GM06990 (cell line): Measurements from ENCODE around the gene SYMPK.
"Not testable (repeated sequence)": the region's sequence is repeated elsewhere in the genome, so short reads cannot be mapped to it uniquely, and the experiment has no call there.

Source experiments
- DNase-seq: peaks from one replicate; pipeline ENCODE4 v3.0.0-alpha.2; 2011; ENCODE audit not compliant: insufficient read length; ENCODE audit errors: extremely low read depth
- H3K27me3 ChIP-seq: replicated peaks from 2 replicates; pipeline ENCODE4 v1.6.0; 2011; ENCODE audit warnings: low read length; ENCODE audit not compliant: control insufficient read depth, insufficient read depth
- H3K36me3 ChIP-seq: 2 replicates; pipeline ENCODE4 v1.5.1; 2011; ENCODE audit warnings: low read length; ENCODE audit not compliant: control insufficient read depth, insufficient read depth
- H3K4me3 ChIP-seq: replicated peaks from 2 replicates; pipeline ENCODE4 v1.5.1; 2011; ENCODE audit warnings: low read depth, mild to moderate bottlenecking, control low read depth, low read length
- TF ChIP-seq, protein P1 (sequence below): IDR thresholded peaks from 2 replicates; pipeline ENCODE4 v1.5.1; 2011; ENCODE audit warnings: low read length, control low read depth, mild to moderate bottlenecking, inconsistent platforms; ENCODE audit not compliant: insufficient read depth, poor library complexity, severe bottlenecking

Gene SYMPK

DNA sequence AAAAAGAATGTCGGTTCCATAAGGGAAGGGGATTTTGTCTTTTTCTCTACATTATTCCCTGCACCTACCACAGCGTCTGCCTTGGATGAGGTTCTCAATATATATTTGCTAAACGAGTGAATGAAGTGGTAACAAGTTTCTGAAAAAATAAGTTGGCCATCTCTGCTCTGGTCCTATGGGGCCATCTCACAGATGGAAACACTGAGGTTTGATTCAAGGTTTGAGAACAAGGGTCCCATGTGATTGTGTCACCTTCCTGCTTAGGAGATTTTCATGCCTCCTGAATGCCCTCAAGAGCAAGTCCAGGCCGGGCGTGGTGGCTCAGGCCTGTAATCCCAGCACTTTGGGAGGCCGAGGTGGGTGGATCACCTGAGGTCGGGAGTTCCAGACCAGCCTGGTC, 36.3 kb upstream of the SYMPK start:
- no peak for DNase-seq
- TF ChIP-seq, protein P1, sequence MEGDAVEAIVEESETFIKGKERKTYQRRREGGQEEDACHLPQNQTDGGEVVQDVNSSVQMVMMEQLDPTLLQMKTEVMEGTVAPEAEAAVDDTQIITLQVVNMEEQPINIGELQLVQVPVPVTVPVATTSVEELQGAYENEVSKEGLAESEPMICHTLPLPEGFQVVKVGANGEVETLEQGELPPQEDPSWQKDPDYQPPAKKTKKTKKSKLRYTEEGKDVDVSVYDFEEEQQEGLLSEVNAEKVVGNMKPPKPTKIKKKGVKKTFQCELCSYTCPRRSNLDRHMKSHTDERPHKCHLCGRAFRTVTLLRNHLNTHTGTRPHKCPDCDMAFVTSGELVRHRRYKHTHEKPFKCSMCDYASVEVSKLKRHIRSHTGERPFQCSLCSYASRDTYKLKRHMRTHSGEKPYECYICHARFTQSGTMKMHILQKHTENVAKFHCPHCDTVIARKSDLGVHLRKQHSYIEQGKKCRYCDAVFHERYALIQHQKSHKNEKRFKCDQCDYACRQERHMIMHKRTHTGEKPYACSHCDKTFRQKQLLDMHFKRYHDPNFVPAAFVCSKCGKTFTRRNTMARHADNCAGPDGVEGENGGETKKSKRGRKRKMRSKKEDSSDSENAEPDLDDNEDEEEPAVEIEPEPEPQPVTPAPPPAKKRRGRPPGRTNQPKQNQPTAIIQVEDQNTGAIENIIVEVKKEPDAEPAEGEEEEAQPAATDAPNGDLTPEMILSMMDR, result no peak
- Histone ChIP-seq H3K4me3 (no peak overlapping the region), H3K36me3 (peaks cover 2% of the 10 kb centered on the region), H3K27me3 (no peaks in the 10 kb centered on the region)

DNA sequence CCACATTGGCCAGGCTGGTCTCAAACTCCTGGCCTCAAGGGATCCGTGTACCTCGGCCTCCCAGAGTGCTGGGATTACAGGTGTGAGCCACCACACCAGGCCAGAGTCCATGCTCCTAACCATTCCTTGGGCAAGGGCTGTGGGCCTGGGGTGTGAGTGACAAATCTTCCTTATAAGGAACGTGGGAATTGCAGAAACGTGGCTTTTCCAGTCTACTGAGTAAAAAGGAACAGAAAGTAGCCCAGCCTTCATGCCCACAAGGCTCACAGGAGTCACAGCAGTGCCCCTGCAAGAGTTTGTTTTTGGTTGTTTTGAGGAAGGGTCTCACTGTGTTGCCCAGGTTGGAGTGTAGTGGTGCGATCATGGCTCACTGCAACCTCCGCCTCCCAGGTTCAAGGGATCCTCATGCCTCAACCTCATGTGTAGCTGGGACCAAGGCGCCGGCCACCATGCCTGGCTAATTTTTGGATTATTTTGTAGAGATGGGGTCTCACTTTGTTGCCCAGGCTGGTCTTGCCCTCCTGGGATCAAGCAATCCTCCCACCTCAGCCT, 34.4 kb upstream of the SYMPK start:
- H3K4me3 ChIP-seq, result no peak overlapping the region
- no peak for DNase-seq
- TF ChIP-seq, protein P1, result no peak
- no peaks in the 10 kb centered on the region for H3K27me3 ChIP-seq
- peaks cover 2% of the 10 kb centered on the region for H3K36me3 ChIP-seq

DNA sequence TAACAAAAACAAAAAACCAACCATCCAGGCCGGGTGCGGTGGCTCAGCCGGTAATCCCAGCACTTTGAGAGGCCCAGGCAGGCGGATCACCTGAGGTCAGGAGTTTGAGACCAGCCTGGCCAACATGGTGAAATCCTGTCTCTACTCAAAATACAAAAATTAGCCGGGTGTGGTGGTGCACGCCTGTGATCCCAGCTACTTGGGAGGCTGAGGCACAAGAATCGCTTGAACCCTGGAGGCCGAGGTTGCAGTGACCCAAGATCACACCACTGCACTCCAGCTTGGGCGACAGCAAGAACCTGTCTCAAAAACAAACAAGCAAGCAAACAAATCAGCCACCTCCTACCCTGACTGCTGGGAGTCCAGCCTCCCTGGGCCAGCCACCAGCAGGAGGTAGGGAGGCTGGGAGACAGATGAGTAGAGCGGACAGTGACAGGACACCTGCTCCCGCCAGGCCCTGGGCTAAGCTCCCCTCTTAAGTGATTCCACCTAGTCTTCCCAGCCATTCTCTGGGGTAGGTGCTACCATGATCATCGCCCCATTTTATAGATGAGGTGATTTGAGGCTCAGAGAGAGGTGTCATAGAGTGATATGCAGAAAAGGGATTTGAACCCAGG, 33.1 kb upstream of the SYMPK start:
- not testable (repeated sequence) for H3K36me3 ChIP-seq, H3K4me3 ChIP-seq, H3K27me3 ChIP-seq, DNase-seq

DNA sequence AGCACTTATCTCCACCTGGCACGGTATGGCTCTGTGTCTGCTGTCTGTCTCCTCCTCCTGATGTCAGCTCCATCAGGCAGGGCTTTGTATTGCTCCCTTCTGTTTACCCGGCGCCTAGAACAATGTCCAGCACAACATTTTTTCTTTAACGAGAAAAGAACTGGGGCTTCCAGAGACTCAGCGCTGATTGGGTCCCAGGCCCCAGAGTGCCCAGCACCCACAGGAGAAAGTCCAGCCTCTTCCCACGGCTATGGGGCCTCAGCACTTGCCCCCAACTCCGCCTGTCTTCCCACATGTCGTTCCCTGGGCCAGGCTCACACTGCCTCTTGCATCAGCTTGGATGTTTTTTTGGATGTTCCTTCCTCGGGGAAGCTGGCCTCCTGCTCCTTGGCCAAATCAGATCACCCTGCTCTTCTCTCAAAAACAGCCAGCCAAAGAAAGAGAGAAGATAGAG, 32.6 kb upstream of the SYMPK start:
- Histone ChIP-seq H3K27me3 (no peaks in the 10 kb centered on the region), H3K4me3 (no peak overlapping the region), H3K36me3 (peaks cover 2% of the 10 kb centered on the region)
- TF ChIP-seq, protein P1, result no peak
- no peak for DNase-seq

DNA sequence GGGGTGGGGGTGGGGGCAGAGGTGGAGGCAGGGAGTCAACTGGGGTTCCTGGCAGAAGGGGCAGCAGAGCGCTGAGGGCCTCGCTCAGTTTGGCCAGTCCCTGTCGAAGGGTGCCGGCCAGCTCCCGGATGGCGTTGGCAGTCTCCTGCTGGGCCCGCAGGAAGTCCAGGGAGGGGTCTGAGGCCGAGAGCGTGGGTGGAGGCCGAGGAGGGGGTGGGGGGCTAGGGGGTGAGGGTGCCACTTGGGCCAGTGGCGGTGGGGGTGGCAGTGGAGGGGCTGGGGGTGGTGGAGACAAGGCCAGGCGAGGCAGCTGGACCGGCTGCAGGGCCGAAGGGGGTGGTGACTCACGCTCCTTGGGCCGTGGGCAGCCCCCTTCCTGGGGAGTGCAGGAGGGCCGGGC, 27.9 kb upstream of the SYMPK start:
- TF ChIP-seq, protein P1, result no peak
- Histone ChIP-seq H3K27me3 (no peaks in the 10 kb centered on the region), H3K4me3 (no peak overlapping the region), H3K36me3 (peaks cover 2% of the 10 kb centered on the region)
- DNase-seq, result no peak

DNA sequence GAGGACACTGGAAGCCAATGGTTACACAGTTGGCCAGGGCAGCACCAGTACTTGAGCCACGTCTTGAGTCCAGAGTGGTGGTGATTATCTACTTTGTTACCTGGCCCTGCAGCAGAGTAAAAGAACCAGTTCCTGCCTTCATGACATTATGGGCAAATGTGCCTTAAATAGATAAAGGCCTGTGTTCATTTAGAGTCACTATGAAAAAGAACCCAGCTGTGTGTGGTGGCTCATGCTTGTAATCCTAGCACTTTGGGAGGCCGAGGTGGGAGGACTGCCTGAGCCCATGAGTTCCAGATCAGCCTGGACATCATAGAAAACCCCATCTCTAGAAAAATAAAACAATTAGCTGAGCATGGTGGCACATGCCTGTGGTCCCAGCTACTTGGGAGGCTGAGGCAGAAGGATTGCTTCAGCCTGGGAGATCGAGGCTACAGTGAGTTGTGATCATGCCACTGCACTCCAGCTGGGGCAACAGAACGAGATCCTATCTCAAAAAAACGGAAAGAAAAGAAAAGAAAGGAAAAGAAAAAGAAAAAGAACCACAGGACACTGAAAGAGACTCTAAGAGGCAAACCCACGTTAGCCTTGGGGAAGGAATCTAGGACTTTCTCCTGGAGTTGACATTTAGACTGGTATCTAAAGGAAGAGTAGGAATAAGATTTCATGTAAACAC, 26.4 kb upstream of the SYMPK start:
- TF ChIP-seq, protein P1, result no peak
- no peak for DNase-seq

More for the DNA sequence above, 26.4 kb upstream of the SYMPK start:
- H3K36me3 ChIP-seq, result no peaks in the 10 kb centered on the region; the same call in 1 of the 2 replicates
- H3K4me3 ChIP-seq, result no peak overlapping the region
- H3K27me3 ChIP-seq, result no peaks in the 10 kb centered on the region
